Kidney (tissue), 14 donors: Measurements from ENCODE around the gene KCTD12. TPM values are rescaled to one million over a fixed set of nuclear protein-coding genes. Genes with fewer than 3 reads are reported as not detected.
"Not testable (repeated sequence)": the region's sequence is repeated elsewhere in the genome, so short reads cannot be mapped to it uniquely, and the experiment has no call there.

Experiments
- DNase-seq, 5 donors: peaks; one replicate each; pipeline ENCODE4 v3.0.0-alpha.2; 2013 to 2020
- FAIRE-seq: peaks from 2 replicates; lab custom pipeline; 2012; peaks lifted over from hg19 to GRCh38; lab: Jason Lieb, UNC
- H3K27ac ChIP-seq, 2 donors: one replicate each; pipeline ENCODE4 v1.7.0; 2013; ENCODE audit warnings: low read depth in 2 of 2, low read length in 2 of 2, inconsistent platforms in 1 of 2
- H3K27me3 ChIP-seq: one replicate; pipeline ENCODE4 v1.7.1; 2013; ENCODE audit warnings: low read length, inconsistent platforms; ENCODE audit not compliant: control insufficient read depth, insufficient read depth
- H3K36me3 ChIP-seq, 3 donors: one replicate each; pipeline versions ENCODE4 v1.7.0 to v1.7.1; 2013; ENCODE audit warnings: low read length in 3 of 3, control low read depth in 1 of 3, inconsistent platforms in 1 of 3; ENCODE audit not compliant: insufficient read depth in 3 of 3, control insufficient read depth in 2 of 3
- H3K4me1 ChIP-seq, 3 donors: one replicate each; pipeline versions ENCODE4 v1.7.0 to v1.7.1; 2013; ENCODE audit warnings: low read length in 3 of 3, inconsistent platforms in 1 of 3, low read depth in 1 of 3; ENCODE audit not compliant: control insufficient read depth in 2 of 3, insufficient read depth in 2 of 3
- H3K4me3 ChIP-seq, 3 donors: one replicate each; pipeline versions ENCODE4 v1.7.0 to v1.8.1; 2013; ENCODE audit warnings: low read length in 3 of 3, control low read depth in 1 of 3, inconsistent platforms in 1 of 3
- H3K9ac ChIP-seq, 3 donors: one replicate each; pipeline versions ENCODE4 v1.7.0 to v1.7.1; 2013; ENCODE audit warnings: low read length in 3 of 3, control low read depth in 1 of 3, inconsistent platforms in 1 of 3
- H3K9me3 ChIP-seq, 3 donors: one replicate each; pipeline versions ENCODE4 v1.7.0 to v1.7.1; 2013; ENCODE audit warnings: low read length in 3 of 3, control low read depth in 1 of 3, inconsistent platforms in 1 of 3; ENCODE audit not compliant: control insufficient read depth in 2 of 3, insufficient read depth in 1 of 3
- CTCF ChIP-seq: IDR thresholded peaks from 3 replicates; pipeline ENCODE4 v1.5.1; 2012; ENCODE audit warnings: mild to moderate bottlenecking, moderate library complexity, borderline replicate concordance; ENCODE audit not compliant: insufficient read depth; ENCODE audit errors: extremely low read depth
- intact Hi-C: fragments of 100-400 bp; cut with DNase I; formaldehyde crosslinking; loops from one replicate; pipeline ENCODE4 v1.11.1; 2022
- polyA plus RNA-seq: library from polyadenylated mRNA; stranded (reverse); fragments of 350-450 nt; fragmentation: Illumina TruSeq; extraction: RNeasy Lipid Tissue Mini Kit (QIAGEN cat#74804); gene quantifications from one replicate; pipeline ENCODE4 v1.2.3, GENCODE V29; 2014; ENCODE audit warnings: low read depth, low replicate concordance; ENCODE audit not compliant: insufficient read depth
- total RNA-seq: library from RNA; stranded (reverse); fragmentation: NEBNext Ultra II Directional; extraction: Animal tissue kit (Norgen Biotek cat#: 25700); gene quantifications from one replicate; pipeline ENCODE4 v1.2.1, GENCODE V29; 2021
- donor health status: control.
- donor health status: control.
- donor health status: control.
- donor health status: control.
- donor health status: control.
- donor health status: DM: yes; HTN: yes; CAD: no.
- donor health status: Normal renal cell carcinoma (clear cell type).

KCTD12 gene
- total and polyA plus RNA-seq, 2 donors from 2014 or later, result 18.0 to 132 TPM

DNA sequence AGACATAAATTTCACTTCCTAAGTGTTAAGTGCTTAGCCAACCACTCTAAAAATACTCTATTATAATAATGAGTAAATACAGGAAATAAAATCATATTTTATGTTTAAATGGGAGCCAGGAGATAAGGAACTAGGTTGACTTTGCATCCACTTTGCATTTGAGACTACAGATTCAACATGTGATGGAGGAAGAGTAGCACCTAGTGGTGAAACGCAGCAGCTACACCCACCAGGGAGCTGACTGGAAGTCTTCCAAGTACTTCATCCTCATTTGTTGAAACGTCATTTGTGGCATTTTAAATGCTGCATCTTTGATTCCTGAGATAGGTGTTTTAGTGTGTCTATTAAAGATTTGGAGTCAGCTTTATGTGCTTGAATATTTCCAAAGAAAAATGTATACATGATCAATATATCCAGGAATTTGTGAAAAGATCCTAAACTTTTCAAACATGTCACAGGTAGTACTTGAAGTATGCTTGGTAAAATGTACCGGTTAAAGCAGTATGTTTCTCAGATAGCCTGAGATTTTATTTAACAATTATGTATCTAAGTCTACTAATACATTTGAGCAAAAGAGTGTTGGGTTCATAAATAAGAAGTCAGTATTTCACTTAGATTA, 17.4 kb upstream of the KCTD12 start:
- DNase-seq, result peak in 4 of 5 donors; percentile 74 to 85 (median 80)
- peak; percentile 98 for TF ChIP-seq CTCF
- Histone ChIP-seq H3K4me3 (no peak overlapping the region), H3K4me1 (no peaks in the 10 kb centered on the region), H3K9me3 (no peaks in the 10 kb centered on the region), H3K36me3 (no peaks in the 10 kb centered on the region), H3K27ac (no peak overlapping the region), H3K27me3 (no peaks in the 10 kb centered on the region), H3K9ac (no peak overlapping the region)
- intact Hi-C loops, result loop anchor here (10.0 kb wide), 2 partner anchors 239 to 429 kb away; no protein-coding TSS in a partner anchor
- peak; percentile 93 for FAIRE-seq

DNA sequence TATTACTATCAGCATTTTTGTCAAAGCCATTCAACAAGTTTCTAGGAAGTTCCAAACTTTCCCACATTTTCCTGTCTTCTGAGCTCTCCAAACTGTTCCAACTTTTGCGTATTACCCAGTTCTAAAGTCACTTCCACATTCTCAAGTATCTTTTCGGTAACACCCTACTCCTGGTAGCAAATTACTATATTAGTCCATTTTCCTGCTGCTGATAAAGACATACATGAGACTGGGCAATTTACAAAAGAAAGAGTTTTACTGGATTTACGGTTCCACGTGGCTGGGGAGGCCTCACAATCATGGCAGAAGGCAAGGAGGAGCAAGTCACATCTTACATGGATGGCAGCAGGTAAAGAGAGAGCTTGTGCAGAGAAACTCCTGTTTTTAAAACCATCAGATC, 12.9 kb upstream of the KCTD12 start:
- H3K27ac ChIP-seq, H3K4me1 ChIP-seq, H3K9ac ChIP-seq, H3K36me3 ChIP-seq, DNase-seq, H3K9me3 ChIP-seq, FAIRE-seq, H3K27me3 ChIP-seq, H3K4me3 ChIP-seq, intact Hi-C loops: not testable (repeated sequence)

DNA sequence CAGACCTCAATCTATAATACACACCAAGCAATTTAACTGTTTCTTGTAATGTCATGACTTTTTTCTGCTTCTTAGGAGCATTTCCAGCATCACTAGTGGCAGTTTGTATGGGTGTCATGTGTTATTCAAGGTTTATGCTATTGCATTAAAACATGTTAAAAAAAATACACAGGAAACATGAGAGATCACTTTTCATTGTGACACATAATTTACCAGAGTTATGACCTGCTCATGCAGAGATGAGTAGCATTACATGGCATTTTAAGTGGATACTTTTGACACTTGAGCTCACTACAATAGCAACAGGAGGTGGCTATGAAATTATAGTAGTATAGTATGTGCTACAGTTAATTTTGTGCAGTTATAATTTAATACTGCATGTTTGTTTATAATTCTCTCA, 11.0 kb upstream of the KCTD12 start:
- H3K9ac ChIP-seq, FAIRE-seq, intact Hi-C loops, H3K4me1 ChIP-seq, H3K9me3 ChIP-seq, H3K27me3 ChIP-seq, H3K27ac ChIP-seq, DNase-seq, H3K36me3 ChIP-seq, H3K4me3 ChIP-seq: not testable (repeated sequence)

DNA sequence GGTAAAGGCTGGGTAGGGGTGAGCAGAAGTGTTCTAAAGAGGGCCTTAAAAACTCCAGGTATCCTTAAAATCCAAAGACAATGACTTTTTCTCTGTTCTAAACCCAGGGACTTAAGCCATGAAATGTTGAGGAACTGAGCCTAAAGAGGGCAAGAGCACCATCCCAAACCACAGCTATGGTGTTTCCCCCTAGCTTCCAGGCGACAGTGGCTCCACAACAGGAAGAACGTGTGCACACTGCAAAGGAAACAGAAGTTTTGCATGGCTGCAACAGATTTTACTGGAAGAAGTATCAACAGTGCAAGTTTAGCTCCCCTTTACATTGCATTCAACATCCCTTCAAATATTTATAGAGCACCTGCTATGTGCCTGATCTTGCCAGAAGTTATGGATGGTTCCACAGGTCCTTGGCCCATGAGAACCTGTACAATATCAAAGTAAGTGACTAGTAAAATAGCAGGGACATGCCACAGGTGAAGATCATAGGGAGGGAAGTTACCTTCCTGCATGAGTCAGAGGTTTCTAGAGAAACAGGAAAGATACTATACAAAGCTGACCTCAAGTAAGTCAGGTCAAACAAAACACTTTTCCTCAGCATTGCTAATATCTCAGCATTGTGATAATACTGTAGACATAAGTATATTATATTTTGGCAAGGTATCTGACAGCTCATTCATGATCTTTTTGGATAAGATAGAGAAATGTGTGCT, 8.4 kb upstream of the KCTD12 start:
- no peak overlapping the region for H3K27ac ChIP-seq
- no peak for FAIRE-seq
- no peak for DNase-seq
- H3K4me3 ChIP-seq, result no peak overlapping the region
- intact Hi-C loops, result no loop called here
- H3K36me3 ChIP-seq, result no peaks in the 10 kb centered on the region
- no peaks in the 10 kb centered on the region for H3K9me3 ChIP-seq
- H3K9ac ChIP-seq, result no peak overlapping the region
- TF ChIP-seq CTCF, result no peak
- no peaks in the 10 kb centered on the region for H3K27me3 ChIP-seq
- no peaks in the 10 kb centered on the region for H3K4me1 ChIP-seq
